ENCODE measurements around the gene INHBB. TPM values are rescaled to one million over a fixed set of nuclear protein-coding genes. Genes with fewer than 3 reads are reported as not detected.

INHBB gene
- total RNA-seq, 1 donor from 2014 or later = 8.1 TPM

DNA sequence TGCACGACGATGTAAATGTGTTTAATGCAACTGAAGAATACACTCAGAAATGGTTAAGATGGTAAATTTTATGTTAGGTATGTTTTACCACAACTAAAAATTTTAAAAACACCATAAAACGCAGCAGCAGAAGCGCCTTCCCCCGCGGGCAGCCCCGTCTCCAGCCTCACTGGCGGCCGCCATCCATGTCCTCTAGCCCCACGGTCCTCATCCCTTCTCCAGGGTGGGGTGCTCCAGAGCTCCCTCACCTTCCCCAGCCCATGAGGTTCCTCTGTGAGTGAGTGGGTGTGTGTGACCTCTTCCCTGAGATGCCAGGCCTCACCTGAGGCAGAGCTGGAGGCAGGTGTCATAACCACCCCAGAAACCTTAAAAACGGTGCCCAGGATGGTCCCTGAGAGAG, 17.0 kb downstream of the INHBB start:
- TF ChIP-seq, protein P1, sequence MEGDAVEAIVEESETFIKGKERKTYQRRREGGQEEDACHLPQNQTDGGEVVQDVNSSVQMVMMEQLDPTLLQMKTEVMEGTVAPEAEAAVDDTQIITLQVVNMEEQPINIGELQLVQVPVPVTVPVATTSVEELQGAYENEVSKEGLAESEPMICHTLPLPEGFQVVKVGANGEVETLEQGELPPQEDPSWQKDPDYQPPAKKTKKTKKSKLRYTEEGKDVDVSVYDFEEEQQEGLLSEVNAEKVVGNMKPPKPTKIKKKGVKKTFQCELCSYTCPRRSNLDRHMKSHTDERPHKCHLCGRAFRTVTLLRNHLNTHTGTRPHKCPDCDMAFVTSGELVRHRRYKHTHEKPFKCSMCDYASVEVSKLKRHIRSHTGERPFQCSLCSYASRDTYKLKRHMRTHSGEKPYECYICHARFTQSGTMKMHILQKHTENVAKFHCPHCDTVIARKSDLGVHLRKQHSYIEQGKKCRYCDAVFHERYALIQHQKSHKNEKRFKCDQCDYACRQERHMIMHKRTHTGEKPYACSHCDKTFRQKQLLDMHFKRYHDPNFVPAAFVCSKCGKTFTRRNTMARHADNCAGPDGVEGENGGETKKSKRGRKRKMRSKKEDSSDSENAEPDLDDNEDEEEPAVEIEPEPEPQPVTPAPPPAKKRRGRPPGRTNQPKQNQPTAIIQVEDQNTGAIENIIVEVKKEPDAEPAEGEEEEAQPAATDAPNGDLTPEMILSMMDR (IDR thresholded peaks at IDR 0.05) = no peak
- intact Hi-C loops (cut with DNase I) = no loop called here
- Histone ChIP-seq H3K27ac (no peak overlapping the region), H3K9me3 (no peaks in the 10 kb centered on the region), H3K36me3 (no peaks in the 10 kb centered on the region), H3K4me3 (no peak overlapping the region), H3K4me1 (peaks cover 0 to 5% of the 10 kb centered on the region in 2 donors), H3K27me3 (no peaks in the 10 kb centered on the region)
- no peak for DNase-seq (ENCODE audit: low spot score in 2 of 2)

DNA sequence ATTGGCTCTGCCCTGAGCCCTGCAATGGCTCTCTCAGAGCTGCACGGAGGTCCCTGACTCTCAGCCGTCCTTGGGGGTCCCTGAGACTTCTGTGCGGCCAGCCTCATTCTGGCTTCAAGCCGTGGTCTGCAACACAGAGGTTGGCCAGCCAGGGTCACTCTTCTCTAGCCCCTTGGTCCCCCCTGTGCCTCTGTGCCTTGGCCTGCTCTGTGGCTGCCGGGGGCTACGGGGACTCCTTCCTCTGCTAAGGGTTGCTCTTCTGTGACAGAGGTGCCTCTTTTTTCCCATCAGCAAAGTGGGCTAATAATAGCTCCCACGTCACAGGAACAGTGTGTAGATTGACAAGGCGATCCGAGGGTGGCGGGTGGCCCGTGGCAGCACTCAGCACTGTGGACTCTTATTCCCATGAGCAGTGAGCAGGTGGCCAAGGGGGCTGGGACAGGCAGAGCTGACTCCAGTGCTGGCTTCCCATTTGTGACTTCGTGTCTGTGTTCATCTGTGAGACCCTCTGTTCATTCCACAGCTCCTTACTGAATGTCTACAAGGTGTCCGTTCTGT, 19.4 kb downstream of the INHBB start:
- no peak overlapping the region for H3K27ac ChIP-seq
- H3K36me3 ChIP-seq = no peaks in the 10 kb centered on the region
- intact Hi-C loops (cut with DNase I) = loop anchor here (5.0 kb wide), 1 partner anchor 453 kb away; no protein-coding TSS in a partner anchor
- H3K27me3 ChIP-seq = no peaks in the 10 kb centered on the region
- no peak overlapping the region for H3K4me3 ChIP-seq
- H3K4me1 ChIP-seq = peaks cover 0 to 2% of the 10 kb centered on the region in 2 donors
- TF ChIP-seq, protein P1 (IDR thresholded peaks at IDR 0.05) = no peak
- no peaks in the 10 kb centered on the region for H3K9me3 ChIP-seq
- no peak for DNase-seq (ENCODE audit: low spot score in 2 of 2)

DNA sequence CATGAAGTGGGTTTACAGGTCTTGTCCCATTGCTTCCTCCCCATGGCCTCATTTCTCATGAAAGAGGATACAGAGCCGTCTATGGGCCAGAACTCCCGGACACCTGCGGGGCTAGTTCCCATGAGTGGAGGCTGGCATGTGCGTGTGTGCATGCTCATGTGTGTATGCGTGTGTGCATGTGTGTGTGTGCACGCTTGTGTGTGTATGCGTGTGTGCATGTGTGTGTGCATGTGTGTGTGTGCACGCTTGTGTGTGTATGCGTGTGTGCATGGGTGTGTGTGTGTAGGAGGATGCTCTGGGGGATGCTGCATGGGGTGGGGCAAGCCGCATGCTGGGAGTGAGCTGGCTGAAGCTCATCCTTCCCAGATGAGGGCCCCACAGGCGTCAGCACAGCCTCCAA, 20.8 kb downstream of the INHBB start:
- no peak for DNase-seq (ENCODE audit: low spot score in 2 of 2)
- intact Hi-C loops (cut with DNase I) = loop anchor here (5.0 kb wide), 1 partner anchor 454 kb away; no protein-coding TSS in a partner anchor
- no peaks in the 10 kb centered on the region for H3K27me3 ChIP-seq
- no peaks in the 10 kb centered on the region for H3K4me1 ChIP-seq
- no peak overlapping the region for H3K4me3 ChIP-seq
- H3K9me3 ChIP-seq = no peaks in the 10 kb centered on the region
- TF ChIP-seq, protein P1 (IDR thresholded peaks at IDR 0.05) = no peak
- no peak overlapping the region for H3K27ac ChIP-seq
- H3K36me3 ChIP-seq = no peaks in the 10 kb centered on the region

DNA sequence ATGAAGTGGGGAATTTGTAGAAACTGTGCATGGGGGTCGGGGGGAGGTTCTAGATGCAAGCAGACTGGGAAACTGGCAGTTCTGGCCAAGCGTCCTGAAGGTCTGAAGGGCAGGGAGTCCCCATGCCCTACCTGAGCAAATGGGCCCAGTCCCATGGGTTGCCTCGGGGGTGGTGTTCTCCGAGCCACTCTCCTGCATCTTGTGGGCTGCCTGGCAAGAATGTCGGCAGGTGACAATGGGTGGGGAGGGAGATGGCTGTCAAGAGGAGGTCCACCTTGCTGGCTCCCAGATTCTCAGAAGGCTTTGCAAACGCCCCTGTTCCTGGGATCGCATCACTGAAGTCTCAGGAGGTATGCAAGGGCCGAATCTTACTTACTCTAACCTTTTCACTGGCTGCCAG, 21.3 kb downstream of the INHBB start:
- TF ChIP-seq, protein P1 (IDR thresholded peaks at IDR 0.05) = no peak
- intact Hi-C loops (cut with DNase I) = loop anchor here (5.0 kb wide), 1 partner anchor 455 kb away; no protein-coding TSS in a partner anchor
- no peaks in the 10 kb centered on the region for H3K36me3 ChIP-seq
- H3K27ac ChIP-seq = no peak overlapping the region
- DNase-seq (ENCODE audit: low spot score in 2 of 2) = no peak
- no peaks in the 10 kb centered on the region for H3K9me3 ChIP-seq
- H3K4me1 ChIP-seq = no peaks in the 10 kb centered on the region
- H3K27me3 ChIP-seq = no peaks in the 10 kb centered on the region
- no peak overlapping the region for H3K4me3 ChIP-seq

DNA sequence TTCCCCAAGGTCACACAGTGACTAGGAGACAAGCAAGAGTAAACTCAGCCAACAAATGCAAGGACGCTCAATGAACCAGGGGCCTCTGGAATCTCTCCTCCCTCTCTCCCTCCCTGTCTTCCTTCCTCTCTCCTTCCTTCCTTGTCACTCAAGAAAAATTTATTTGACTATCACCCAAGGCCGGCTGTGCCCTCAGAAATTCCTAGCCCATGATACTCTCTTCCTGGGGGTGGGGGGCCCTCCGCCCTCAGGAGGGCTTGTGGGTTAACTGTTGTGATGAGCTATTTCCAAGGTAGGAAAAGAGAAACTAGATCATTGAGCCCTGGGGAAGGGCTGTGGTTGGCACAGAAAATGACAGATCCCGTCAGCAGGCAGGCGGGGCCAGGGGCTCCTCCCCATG, 21.7 kb downstream of the INHBB start:
- no peak for DNase-seq (ENCODE audit: low spot score in 2 of 2)
- TF ChIP-seq, protein P1 (IDR thresholded peaks at IDR 0.05) = no peak
- no peak overlapping the region for H3K4me3 ChIP-seq
- intact Hi-C loops (cut with DNase I) = loop anchor here (5.0 kb wide), 1 partner anchor 455 kb away; no protein-coding TSS in a partner anchor
- H3K9me3 ChIP-seq = no peaks in the 10 kb centered on the region
- no peaks in the 10 kb centered on the region for H3K36me3 ChIP-seq
- no peak overlapping the region for H3K27ac ChIP-seq
- no peaks in the 10 kb centered on the region for H3K4me1 ChIP-seq
- no peaks in the 10 kb centered on the region for H3K27me3 ChIP-seq
